Measurements from ENCODE around the gene BASP1.

DNA sequence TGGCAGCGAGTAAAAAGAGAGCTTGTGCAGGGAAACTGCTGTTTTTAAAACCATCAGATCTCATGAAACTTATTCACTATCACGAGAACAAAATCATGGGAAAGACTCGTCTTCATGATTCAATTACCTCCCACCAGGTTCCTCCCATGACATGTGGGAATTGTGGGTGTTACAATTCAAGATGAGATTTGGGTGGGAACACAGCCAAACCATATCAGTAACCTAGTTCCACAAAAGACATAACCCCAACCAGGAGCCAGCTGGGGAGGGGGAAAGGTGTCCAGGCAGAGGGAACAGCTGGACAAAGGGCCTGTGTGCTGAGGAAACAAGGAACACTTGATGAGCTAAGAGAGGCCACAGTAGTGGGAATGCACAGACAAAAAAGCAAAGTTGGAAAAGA is 71.1 kb downstream of the BASP1 start:
- TF ChIP-seq CTCF (IDR thresholded peaks at IDR 0.05) (no peak), POLR2A (IDR thresholded peaks at IDR 0.05) (no peak)
